ENCODE results near the gene PI4K2A.

DNA sequence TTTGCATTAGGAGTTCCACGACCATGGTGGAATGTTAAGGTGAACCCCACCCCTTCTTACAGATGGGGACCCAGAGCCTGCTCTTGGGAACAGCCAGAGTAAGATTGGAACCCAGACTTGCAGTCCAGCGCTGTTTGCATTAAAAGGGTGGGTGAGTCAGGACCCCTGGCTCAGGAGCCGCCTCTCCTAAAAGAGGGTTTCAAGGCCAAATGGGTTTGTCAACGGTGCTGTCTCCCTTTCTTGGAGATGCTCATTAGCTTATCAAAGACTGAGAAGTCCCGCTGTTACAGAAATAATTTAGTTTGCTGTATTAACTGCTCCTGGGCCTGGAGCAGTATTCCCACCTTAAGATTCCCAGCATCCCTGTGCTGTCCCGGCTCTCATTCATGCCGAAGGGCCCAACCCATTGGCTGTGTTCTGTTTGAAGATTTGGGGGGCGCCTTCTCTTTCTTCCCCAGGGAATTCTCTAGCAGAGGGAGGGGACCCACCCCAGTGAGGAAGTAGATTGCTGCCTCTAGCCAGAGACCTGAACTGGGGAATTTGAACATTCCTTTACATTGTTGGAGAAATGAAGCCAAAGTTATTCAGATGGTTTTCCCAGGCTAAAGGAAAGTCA is 74.9 kb downstream of the PI4K2A start:
- TF ChIP-seq EZH2 (IDR thresholded peaks at IDR 0.05; ENCODE audit: insufficient read depth, poor library complexity, severe bottlenecking): no peak
- TF ChIP-seq EZH2phosphoT487 (IDR thresholded peaks at IDR 0.05; ENCODE audit: insufficient read depth, low read depth): no peak
